Bronchial epithelial cell (primary cell): ENCODE data around the gene STX2. TPM values are rescaled to one million over a fixed set of nuclear protein-coding genes. Genes with fewer than 3 reads are reported as not detected.

Experiments
- DNase-seq: peaks from one replicate; pipeline ENCODE4 v3.0.0-alpha.2; 2010; ENCODE audit warnings: low read depth
- FAIRE-seq: peaks from 2 replicates; lab custom pipeline; 2011; peaks lifted over from hg19 to GRCh38; lab: Jason Lieb, UNC
- H3K27me3 ChIP-seq: 2 replicates; pipeline ENCODE4 v1.5.1; 2011; ENCODE audit warnings: low read length; ENCODE audit not compliant: control insufficient read depth, insufficient read depth
- H3K36me3 ChIP-seq: 2 replicates; pipeline ENCODE4 v1.5.1; 2011; ENCODE audit warnings: low read length; ENCODE audit not compliant: control insufficient read depth, insufficient read depth
- H3K4me3 ChIP-seq: 2 replicates; pipeline ENCODE4 v1.5.1; 2011; ENCODE audit warnings: mild to moderate bottlenecking, low read depth, low read length, control low read depth
- total RNA-seq: library from RNA; depleted of rRNA; stranded (reverse); fragments of >200 nt; gene quantifications from 2 replicates; pipeline ENCODE4 v1.2.1, GENCODE V29; 2014
- TF ChIP-seq, protein P1 (sequence below): IDR thresholded peaks from 2 replicates; pipeline ENCODE4 v1.5.1; 2011; ENCODE audit warnings: mild to moderate bottlenecking, moderate library complexity, low read length, control low read depth, inconsistent platforms; ENCODE audit not compliant: insufficient read depth, severe bottlenecking

The STX2 gene
- total RNA-seq, 1 donor from 2014 or later = 8.4 TPM

- H3K4me3 ChIP-seq = no peak overlapping the region
- no peaks in the 10 kb centered on the region for H3K27me3 ChIP-seq
- DNase-seq = no peak
- H3K36me3 ChIP-seq = no peaks in the 10 kb centered on the region
- TF ChIP-seq, protein P1, sequence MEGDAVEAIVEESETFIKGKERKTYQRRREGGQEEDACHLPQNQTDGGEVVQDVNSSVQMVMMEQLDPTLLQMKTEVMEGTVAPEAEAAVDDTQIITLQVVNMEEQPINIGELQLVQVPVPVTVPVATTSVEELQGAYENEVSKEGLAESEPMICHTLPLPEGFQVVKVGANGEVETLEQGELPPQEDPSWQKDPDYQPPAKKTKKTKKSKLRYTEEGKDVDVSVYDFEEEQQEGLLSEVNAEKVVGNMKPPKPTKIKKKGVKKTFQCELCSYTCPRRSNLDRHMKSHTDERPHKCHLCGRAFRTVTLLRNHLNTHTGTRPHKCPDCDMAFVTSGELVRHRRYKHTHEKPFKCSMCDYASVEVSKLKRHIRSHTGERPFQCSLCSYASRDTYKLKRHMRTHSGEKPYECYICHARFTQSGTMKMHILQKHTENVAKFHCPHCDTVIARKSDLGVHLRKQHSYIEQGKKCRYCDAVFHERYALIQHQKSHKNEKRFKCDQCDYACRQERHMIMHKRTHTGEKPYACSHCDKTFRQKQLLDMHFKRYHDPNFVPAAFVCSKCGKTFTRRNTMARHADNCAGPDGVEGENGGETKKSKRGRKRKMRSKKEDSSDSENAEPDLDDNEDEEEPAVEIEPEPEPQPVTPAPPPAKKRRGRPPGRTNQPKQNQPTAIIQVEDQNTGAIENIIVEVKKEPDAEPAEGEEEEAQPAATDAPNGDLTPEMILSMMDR = no peak
- no peak for FAIRE-seq
Measured at GRCh38 chr12:130819681-130820080, 19.4 kb downstream of the STX2 start.

DNA sequence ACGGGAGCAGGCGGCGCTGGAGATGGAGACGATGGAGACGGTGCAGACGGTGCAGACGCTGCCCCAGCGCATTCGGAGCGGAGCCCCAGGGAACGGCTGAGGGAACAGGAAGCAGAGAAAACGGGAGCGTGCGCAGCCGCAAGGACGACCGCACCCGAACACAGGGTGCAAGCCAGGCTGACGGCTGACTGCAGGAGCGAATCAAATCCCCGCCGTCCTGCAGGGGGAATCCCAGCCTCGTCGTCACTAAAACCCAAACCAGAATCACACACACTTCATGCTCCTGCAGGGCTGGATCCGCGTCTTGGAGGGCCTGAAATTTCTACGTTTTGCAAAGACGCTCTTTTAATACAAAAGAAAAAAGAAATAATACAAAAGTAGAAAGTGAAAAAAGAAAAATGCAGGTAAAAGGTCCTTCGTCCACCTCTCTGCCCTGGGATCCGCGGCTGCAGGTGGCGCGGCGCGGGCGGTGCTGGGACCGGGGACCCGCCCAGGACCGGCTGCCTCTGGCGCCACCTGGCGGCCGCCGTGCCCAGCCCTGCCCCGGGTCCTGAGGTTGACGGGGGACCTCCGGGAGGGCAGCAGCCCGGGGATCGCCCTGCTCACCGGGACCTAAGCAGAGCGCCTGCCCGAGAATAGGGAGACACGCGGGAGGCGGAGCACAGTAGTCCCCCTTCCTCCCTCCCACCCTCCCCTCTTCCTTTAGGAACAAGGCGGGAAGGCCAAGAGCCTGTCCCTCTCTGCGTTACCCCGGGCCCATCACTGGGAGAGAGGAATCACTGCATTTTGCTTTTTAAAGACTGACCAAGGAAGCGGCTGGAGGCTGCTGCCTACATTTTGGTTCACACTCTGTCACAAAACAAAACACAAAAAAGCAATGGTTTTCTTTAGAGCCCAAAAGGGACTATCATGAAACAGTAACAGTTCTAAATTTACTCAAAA lies 20.1 kb downstream of the STX2 start:
- DNase-seq (peak; percentile 52), FAIRE-seq (no peak)
- Histone ChIP-seq H3K27me3 (no peaks in the 10 kb centered on the region), H3K36me3 (no peaks in the 10 kb centered on the region), H3K4me3 (peak overlapping the region; percentile 35)
- TF ChIP-seq, protein P1 = peak; percentile 80

DNA sequence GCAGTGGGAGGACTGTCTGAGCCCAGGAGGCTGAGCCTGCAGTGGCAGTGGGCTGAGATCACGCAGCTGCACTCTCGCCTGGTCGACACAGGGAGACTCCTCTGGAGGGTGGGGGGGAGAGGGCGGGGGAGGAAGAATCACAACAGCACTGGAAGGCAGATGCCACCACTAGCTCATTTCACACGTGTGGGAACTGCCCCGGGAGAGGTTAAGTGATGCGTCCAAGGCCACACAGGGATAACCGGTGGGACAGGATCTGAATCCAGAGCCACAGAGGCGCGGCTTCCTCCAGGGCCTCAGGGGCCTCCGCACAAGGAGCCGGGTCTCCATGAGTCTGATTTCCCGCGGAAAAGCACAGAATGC lies 20.8 kb downstream of the STX2 start:
- DNase-seq (no peak), FAIRE-seq (no peak)
- peak overlapping the region; percentile 35 for H3K4me3 ChIP-seq
- TF ChIP-seq, protein P1 = no peak
- no peaks in the 10 kb centered on the region for H3K27me3 ChIP-seq
- no peaks in the 10 kb centered on the region for H3K36me3 ChIP-seq

GRCh38 chr12:130817804-130818203 lies 21.2 kb downstream of the STX2 start:
- H3K36me3 ChIP-seq = no peaks in the 10 kb centered on the region
- no peaks in the 10 kb centered on the region for H3K27me3 ChIP-seq
- TF ChIP-seq, protein P1 = no peak
- H3K4me3 ChIP-seq = no peak overlapping the region
- DNase-seq (no peak), FAIRE-seq (no peak)

- Histone ChIP-seq H3K36me3 (no peaks in the 10 kb centered on the region), H3K27me3 (no peaks in the 10 kb centered on the region), H3K4me3 (no peak overlapping the region)
- no peak for FAIRE-seq
- TF ChIP-seq, protein P1 = no peak
- no peak for DNase-seq
Measured at GRCh38 chr12:130816097-130816496, 23.0 kb downstream of the STX2 start.
